IMR-90 (cell line): Measurements from ENCODE around the gene SUV39H1.
"Not testable (repeated sequence)": the region's sequence is repeated elsewhere in the genome, so short reads cannot be mapped to it uniquely, and the experiment has no call there.

Experiments
- CEBPB ChIP-seq: IDR thresholded peaks from 2 replicates; pipeline ENCODE4 v1.6.1; 2012; ENCODE audit warnings: low read depth, low read length, improper control_type of control experiment
- CHD1 ChIP-seq: IDR thresholded peaks from 2 replicates; pipeline ENCODE4 v1.6.1; 2012; ENCODE audit warnings: low read depth, low read length, improper control_type of control experiment
- MAFK ChIP-seq: IDR thresholded peaks from 2 replicates; pipeline ENCODE4 v1.6.1; 2012; ENCODE audit warnings: low read depth, low read length, improper control_type of control experiment
- MAZ ChIP-seq: IDR thresholded peaks from 2 replicates; pipeline ENCODE4 v1.6.1; 2012; ENCODE audit warnings: low read depth, mild to moderate bottlenecking, low read length, improper control_type of control experiment, moderate library complexity, borderline replicate concordance
- MXI1 ChIP-seq: IDR thresholded peaks from 2 replicates; pipeline ENCODE4 v1.6.1; 2012; ENCODE audit warnings: low read depth, mild to moderate bottlenecking, low read length, moderate library complexity, borderline replicate concordance
- NFE2L2 ChIP-seq: fragments of 150-350 bp; IDR thresholded peaks from 2 replicates; pipeline ENCODE4 v1.6.1; 2016; ENCODE audit warnings: low read depth, mild to moderate bottlenecking, low read length
- POLR2A ChIP-seq: IDR thresholded peaks from 2 replicates; pipeline ENCODE4 v1.6.1; 2012; ENCODE audit warnings: mild to moderate bottlenecking, low read depth, low read length
- RAD21 ChIP-seq: IDR thresholded peaks from 2 replicates; pipeline ENCODE4 v1.6.1; 2012; ENCODE audit warnings: low read length, improper control_type of control experiment
- RFX5 ChIP-seq: IDR thresholded peaks from 2 replicates; pipeline ENCODE4 v1.8.0; 2012; ENCODE audit warnings: low read depth, mild to moderate bottlenecking, low read length, moderate library complexity
- SMC3 ChIP-seq: fragments of 150-350 bp; IDR thresholded peaks from 2 replicates; pipeline ENCODE4 v1.6.1; 2016; ENCODE audit warnings: low read depth, mild to moderate bottlenecking, antibody characterized with exemption, low read length, moderate library complexity
- TF ChIP-seq, protein P1 (sequence below): fragments of 150-350 bp; IDR thresholded peaks from 2 replicates; pipeline ENCODE4 v1.6.1; 2016; ENCODE audit warnings: low read depth, mild to moderate bottlenecking, low read length, moderate library complexity, borderline replicate concordance
- TF ChIP-seq, protein P2 (sequence below): conservative IDR thresholded peaks from 2 replicates; pipeline ENCODE4 v1.5.1; 2012; ENCODE audit warnings: mild to moderate bottlenecking, low read depth, low read length, improper control_type of control experiment
- TF ChIP-seq, protein P3 (sequence below): fragments of 150-350 bp; IDR thresholded peaks from 2 replicates; pipeline ENCODE4 v1.6.1; 2017; ENCODE audit warnings: mild to moderate bottlenecking, antibody characterized with exemption, low read length, low read depth

GRCh38 chrX:48691746-48692145, 4.8 kb upstream of the SUV39H1 start:
- not testable (repeated sequence) for TF ChIP-seq POLR2A, MXI1, NFE2L2, RAD21, MAFK, CHD1, CEBPB, SMC3, MAZ, RFX5
- TF ChIP-seq, protein P1, sequence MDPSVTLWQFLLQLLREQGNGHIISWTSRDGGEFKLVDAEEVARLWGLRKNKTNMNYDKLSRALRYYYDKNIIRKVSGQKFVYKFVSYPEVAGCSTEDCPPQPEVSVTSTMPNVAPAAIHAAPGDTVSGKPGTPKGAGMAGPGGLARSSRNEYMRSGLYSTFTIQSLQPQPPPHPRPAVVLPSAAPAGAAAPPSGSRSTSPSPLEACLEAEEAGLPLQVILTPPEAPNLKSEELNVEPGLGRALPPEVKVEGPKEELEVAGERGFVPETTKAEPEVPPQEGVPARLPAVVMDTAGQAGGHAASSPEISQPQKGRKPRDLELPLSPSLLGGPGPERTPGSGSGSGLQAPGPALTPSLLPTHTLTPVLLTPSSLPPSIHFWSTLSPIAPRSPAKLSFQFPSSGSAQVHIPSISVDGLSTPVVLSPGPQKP: not testable (repeated sequence)
- TF ChIP-seq, protein P2, sequence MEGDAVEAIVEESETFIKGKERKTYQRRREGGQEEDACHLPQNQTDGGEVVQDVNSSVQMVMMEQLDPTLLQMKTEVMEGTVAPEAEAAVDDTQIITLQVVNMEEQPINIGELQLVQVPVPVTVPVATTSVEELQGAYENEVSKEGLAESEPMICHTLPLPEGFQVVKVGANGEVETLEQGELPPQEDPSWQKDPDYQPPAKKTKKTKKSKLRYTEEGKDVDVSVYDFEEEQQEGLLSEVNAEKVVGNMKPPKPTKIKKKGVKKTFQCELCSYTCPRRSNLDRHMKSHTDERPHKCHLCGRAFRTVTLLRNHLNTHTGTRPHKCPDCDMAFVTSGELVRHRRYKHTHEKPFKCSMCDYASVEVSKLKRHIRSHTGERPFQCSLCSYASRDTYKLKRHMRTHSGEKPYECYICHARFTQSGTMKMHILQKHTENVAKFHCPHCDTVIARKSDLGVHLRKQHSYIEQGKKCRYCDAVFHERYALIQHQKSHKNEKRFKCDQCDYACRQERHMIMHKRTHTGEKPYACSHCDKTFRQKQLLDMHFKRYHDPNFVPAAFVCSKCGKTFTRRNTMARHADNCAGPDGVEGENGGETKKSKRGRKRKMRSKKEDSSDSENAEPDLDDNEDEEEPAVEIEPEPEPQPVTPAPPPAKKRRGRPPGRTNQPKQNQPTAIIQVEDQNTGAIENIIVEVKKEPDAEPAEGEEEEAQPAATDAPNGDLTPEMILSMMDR: not testable (repeated sequence)
- TF ChIP-seq, protein P3, sequence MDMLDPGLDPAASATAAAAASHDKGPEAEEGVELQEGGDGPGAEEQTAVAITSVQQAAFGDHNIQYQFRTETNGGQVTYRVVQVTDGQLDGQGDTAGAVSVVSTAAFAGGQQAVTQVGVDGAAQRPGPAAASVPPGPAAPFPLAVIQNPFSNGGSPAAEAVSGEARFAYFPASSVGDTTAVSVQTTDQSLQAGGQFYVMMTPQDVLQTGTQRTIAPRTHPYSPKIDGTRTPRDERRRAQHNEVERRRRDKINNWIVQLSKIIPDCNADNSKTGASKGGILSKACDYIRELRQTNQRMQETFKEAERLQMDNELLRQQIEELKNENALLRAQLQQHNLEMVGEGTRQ: not testable (repeated sequence)
